Loucy (cell line): Measurements from ENCODE around the gene PKN1.

ENCODE experiments used
- EZH2phosphoT487 ChIP-seq: fragments of 200-600 bp; IDR thresholded peaks from 2 replicates; pipeline ENCODE4 v1.6.1; 2018; ENCODE audit warnings: antibody characterized with exemption, mild to moderate bottlenecking, moderate library complexity, borderline replicate concordance
- TF ChIP-seq, protein P1 (sequence below): fragments of 200-600 bp; sonication (generic); conservative IDR thresholded peaks from 2 replicates; pipeline ENCODE4 v1.5.1; 2014; ENCODE audit warnings: mild to moderate bottlenecking, antibody characterized with exemption, low read length

DNA sequence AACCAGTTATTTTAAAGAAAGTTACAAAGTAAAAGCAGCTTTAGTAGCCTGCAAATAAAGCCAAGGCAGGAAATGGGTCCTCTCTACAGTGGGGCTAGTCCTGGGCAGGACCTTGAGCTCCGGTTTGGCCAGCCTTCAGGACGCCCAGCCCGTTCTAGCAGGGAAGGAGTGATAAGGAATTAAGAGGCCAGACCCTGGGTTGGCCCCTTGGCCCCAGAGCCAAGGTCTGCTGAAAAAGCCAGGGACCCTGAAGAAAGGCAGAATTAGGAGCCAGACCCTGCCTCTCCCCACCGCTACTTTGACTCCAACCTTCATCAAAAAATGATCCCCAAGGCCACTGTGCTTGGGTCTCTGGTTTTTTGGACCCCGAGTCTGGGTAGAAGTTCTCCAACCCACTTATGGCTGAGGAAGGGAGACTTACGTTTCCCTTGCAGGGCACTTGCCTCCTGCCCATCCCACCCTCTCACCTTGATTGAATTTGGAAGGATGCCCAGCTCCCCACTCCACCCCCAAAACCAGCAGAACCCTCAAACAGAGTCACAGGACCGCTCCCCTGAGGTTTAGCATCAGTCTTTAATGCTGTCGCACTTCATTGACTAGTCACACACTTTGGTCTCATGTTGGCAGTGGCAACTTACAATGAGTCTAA lies 81.2 kb downstream of the PKN1 start:
- TF ChIP-seq, protein P1, sequence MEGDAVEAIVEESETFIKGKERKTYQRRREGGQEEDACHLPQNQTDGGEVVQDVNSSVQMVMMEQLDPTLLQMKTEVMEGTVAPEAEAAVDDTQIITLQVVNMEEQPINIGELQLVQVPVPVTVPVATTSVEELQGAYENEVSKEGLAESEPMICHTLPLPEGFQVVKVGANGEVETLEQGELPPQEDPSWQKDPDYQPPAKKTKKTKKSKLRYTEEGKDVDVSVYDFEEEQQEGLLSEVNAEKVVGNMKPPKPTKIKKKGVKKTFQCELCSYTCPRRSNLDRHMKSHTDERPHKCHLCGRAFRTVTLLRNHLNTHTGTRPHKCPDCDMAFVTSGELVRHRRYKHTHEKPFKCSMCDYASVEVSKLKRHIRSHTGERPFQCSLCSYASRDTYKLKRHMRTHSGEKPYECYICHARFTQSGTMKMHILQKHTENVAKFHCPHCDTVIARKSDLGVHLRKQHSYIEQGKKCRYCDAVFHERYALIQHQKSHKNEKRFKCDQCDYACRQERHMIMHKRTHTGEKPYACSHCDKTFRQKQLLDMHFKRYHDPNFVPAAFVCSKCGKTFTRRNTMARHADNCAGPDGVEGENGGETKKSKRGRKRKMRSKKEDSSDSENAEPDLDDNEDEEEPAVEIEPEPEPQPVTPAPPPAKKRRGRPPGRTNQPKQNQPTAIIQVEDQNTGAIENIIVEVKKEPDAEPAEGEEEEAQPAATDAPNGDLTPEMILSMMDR: no peak
- no peak for TF ChIP-seq EZH2phosphoT487
